ENCODE measurements around the gene NOD1. TPM values are rescaled to one million over a fixed set of nuclear protein-coding genes. Genes with fewer than 3 reads are reported as not detected.

The NOD1 gene
- total RNA-seq, 4 donors from 2014 or later = 15.6 to 50.4 (median 26.7) TPM

DNA sequence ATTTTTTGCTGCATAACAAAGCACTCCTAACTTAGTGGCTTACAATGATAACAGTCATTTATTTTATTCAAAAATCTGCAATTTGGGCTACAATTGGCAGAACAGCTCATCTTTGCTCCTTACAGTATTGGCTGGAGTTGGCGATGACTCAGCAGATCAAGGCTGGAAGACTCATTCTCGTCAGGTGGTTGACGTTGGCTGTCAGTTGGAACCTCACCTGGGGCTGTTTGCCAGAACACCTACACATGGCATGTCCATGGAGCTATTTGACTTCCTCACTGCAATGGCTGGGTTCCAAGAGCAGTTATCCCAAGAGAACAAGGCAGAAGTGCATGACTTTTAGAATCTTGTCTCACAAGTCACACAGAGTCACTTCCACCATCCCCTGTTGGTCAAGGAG is 75.1 kb downstream of the NOD1 start:
- peaks cover 0 to 5% of the 10 kb centered on the region in 2 donors for H3K4me1 ChIP-seq
- no peaks in the 10 kb centered on the region for H3K36me3 ChIP-seq
- no peak overlapping the region for H3K27ac ChIP-seq
- TF ChIP-seq CTCF (IDR thresholded peaks at IDR 0.05) (no peak), POLR2A (IDR thresholded peaks at IDR 0.05) (no peak)
- intact Hi-C loops (cut with DNase I) = loop anchor here (10.0 kb wide), 1 partner anchor 129 kb away; no protein-coding TSS in a partner anchor
- H3K27me3 ChIP-seq = no peaks in the 10 kb centered on the region
- H3K4me3 ChIP-seq (replicated peaks in 1 of 3) = no peak overlapping the region
- H3K9me3 ChIP-seq = no peaks in the 10 kb centered on the region
- DNase-seq = peak; percentile 40 to 50
- WGBS, 2 donors = 61 to 85% methylated on average over 3 of the region's 3 CpGs

- DNase-seq = no peak
- intact Hi-C loops (cut with DNase I) = no loop called here
- no peak overlapping the region for H3K4me3 ChIP-seq (replicated peaks in 1 of 3)
- 82 to 83% methylated on average over 7 of the region's 7 CpGs for WGBS, 2 donors
- no peaks in the 10 kb centered on the region for H3K9me3 ChIP-seq
- no peaks in the 10 kb centered on the region for H3K27me3 ChIP-seq
- no peak overlapping the region for H3K27ac ChIP-seq
- no peaks in the 10 kb centered on the region for H3K36me3 ChIP-seq
- no peak for TF ChIP-seq CTCF (IDR thresholded peaks at IDR 0.05)
- TF ChIP-seq POLR2A (IDR thresholded peaks at IDR 0.05) = no peak
- H3K4me1 ChIP-seq = peaks cover 4 to 6% of the 10 kb centered on the region in 2 donors
Measured at GRCh38 chr7:30396389-30396788, 82.2 kb downstream of the NOD1 start.

DNA sequence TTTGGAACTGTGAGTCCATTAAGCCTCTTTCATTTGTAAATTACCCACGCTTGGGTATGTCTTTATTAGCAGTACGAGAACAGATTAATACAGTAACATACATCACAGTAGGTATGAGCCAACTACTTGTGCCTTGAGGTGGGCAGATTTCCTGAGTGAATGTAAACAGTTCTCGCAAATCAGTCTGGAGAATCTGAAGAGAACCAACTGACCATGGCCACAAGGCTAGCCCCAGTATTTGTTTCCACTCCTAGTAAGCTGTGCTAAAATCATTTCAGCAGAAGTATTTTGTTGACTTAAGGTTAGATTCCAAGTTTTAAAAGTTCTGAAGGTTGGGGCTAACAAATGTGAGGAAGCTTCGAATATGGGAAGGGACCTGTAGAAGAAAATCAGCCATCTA is 82.9 kb downstream of the NOD1 start:
- intact Hi-C loops (cut with DNase I) = no loop called here
- Histone ChIP-seq H3K4me3 (replicated peaks in 1 of 3) (no peak overlapping the region), H3K9me3 (no peaks in the 10 kb centered on the region), H3K27me3 (no peaks in the 10 kb centered on the region), H3K4me1 (peaks cover 11 to 13% of the 10 kb centered on the region in 2 donors), H3K36me3 (no peaks in the 10 kb centered on the region), H3K27ac (peak overlapping the region in 1 of 3 donors; percentile 13)
- DNase-seq = no peak
- 47 to 70% methylated on average over 4 of the region's 4 CpGs for WGBS, 2 donors
- TF ChIP-seq POLR2A (IDR thresholded peaks at IDR 0.05) (no peak), CTCF (IDR thresholded peaks at IDR 0.05) (no peak)

GRCh38 chr7:30391806-30392205 is 86.8 kb downstream of the NOD1 start:
- H3K4me3 ChIP-seq (replicated peaks in 1 of 3) = no peak overlapping the region
- H3K36me3 ChIP-seq = no peaks in the 10 kb centered on the region
- TF ChIP-seq CTCF (IDR thresholded peaks at IDR 0.05) (no peak), POLR2A (IDR thresholded peaks at IDR 0.05) (no peak)
- peaks cover 13 to 16% of the 10 kb centered on the region in 2 donors for H3K4me1 ChIP-seq
- no peaks in the 10 kb centered on the region for H3K27me3 ChIP-seq
- no peak for DNase-seq
- no peaks in the 10 kb centered on the region for H3K9me3 ChIP-seq
- intact Hi-C loops (cut with DNase I) = no loop called here
- WGBS, 2 donors = 96% methylated on average over 6 of the region's 6 CpGs
- H3K27ac ChIP-seq = peak overlapping the region in 1 of 3 donors; percentile 31

GRCh38 chr7:30390736-30391636 is 87.6 kb downstream of the NOD1 start:
- Histone ChIP-seq H3K27ac (peak overlapping the region; percentile 35 to 58 (median 38)), H3K36me3 (no peaks in the 10 kb centered on the region), H3K27me3 (no peaks in the 10 kb centered on the region), H3K4me3 (replicated peaks in 1 of 3) (no peak overlapping the region), H3K9me3 (no peaks in the 10 kb centered on the region), H3K4me1 (peaks cover 12 to 13% of the 10 kb centered on the region in 2 donors)
- intact Hi-C loops (cut with DNase I) = no loop called here
- WGBS, 2 donors = 53 to 55% methylated on average over 8 of the region's 8 CpGs
- DNase-seq = no peak
- TF ChIP-seq CTCF (IDR thresholded peaks at IDR 0.05) (no peak), POLR2A (IDR thresholded peaks at IDR 0.05) (no peak)
